ENCODE results near the gene SLC7A1.

Gene SLC7A1

DNA sequence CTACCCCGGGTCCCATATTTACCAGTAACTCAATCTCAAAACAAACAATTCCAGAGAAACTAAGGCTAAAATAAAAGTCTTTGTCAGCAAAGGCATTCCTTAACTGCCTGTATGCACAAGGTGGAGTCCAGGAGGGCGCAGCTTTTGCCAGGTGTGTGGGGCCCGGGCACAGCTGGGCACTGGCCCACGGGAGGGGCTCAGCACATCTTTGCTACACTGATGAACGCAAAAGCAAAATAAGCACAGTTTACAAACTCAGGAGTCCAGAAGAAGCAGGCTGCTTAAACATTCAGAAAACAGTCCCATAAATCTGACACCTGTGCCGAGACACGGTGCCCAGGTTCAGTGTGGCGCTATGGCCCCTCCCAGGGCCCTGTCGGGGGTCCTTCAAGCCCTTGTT, 70.8 kb downstream of the SLC7A1 start:
- Histone ChIP-seq H3K4me1 (ENCODE audit: control insufficient read depth in 1 of 2, insufficient read depth in 2 of 2, low read length in 2 of 2) (peaks cover 9 to 16% of the 10 kb centered on the region in 2 experiments), H3K27me3 (ENCODE audit: insufficient read depth, low read length) (no peaks in the 10 kb centered on the region), H3K27ac (ENCODE audit: low read depth, low read length) (no peak overlapping the region), H3K9me3 (ENCODE audit: insufficient read depth, low read depth, low read length) (no peaks in the 10 kb centered on the region), H3K4ac (ENCODE audit: low read depth, low read length) (no peak overlapping the region), H3K23ac (ENCODE audit: low read length) (no peak overlapping the region), H3K4me3 (ENCODE audit: low read depth, low read length) (no peak overlapping the region), H3K14ac (ENCODE audit: low read length) (no peak overlapping the region), H4K91ac (ENCODE audit: low read depth, low read length) (peak overlapping the region; percentile 20), H4K8ac (ENCODE audit: low read depth, low read length) (no peak overlapping the region), H2BK12ac (ENCODE audit: low read length) (no peak overlapping the region), H4K12ac (ENCODE audit: low read depth, low read length) (no peak overlapping the region), H3K36me3 (ENCODE audit: control insufficient read depth in 1 of 2, insufficient read depth in 2 of 2, low read length in 2 of 2) (peaks cover 40 to 52% of the 10 kb centered on the region in 2 experiments), H2BK5ac (ENCODE audit: low read depth, low read length, poor library complexity) (no peak overlapping the region), H2AK5ac (ENCODE audit: low read length) (no peak overlapping the region), H2BK120ac (ENCODE audit: insufficient read depth, low read length, poor library complexity) (no peak overlapping the region), H3K18ac (ENCODE audit: low read length) (peak overlapping the region; percentile 61), H3K9ac (ENCODE audit: low read length) (no peak overlapping the region), H3K79me2 (ENCODE audit: control insufficient read depth, insufficient read depth, low read length, poor library complexity) (no peaks in the 10 kb centered on the region), H3K4me2 (ENCODE audit: low read length) (no peak overlapping the region), H2AFZ (ENCODE audit: insufficient read depth, low read length, poor library complexity) (no peak overlapping the region), H3K79me1 (ENCODE audit: low read length) (peaks cover 19% of the 10 kb centered on the region)
- DNase-seq: no peak
- no CpG with 5 or more reads among the region's 9 CpGs for WGBS (ENCODE audit: extremely low coverage, insufficient coverage, insufficient read length)

DNA sequence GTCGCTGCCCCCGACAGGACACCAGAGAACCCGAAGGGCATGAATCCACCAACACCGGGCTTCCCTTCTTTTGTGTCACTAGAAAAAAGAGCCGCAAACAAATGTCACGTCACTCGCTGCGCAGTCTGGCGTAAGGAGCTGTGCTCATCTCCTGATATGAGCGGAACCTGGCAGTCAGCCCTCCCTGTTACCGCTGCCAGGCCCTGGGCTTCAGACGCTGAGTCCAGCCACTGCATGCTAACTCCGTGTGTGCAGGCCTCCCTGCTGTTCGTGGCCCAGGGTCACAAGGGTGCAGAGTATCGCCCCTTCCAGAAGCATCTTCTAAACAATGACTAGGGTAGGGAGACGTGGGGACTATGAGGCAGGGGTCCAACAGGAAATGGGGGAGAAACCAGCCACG, 71.3 kb downstream of the SLC7A1 start:
- no peak overlapping the region for H3K18ac ChIP-seq (ENCODE audit: low read length)
- peaks cover 19% of the 10 kb centered on the region for H3K79me1 ChIP-seq (ENCODE audit: low read length)
- no peak overlapping the region for H2AK5ac ChIP-seq (ENCODE audit: low read length)
- H3K4me2 ChIP-seq (ENCODE audit: low read length): no peak overlapping the region
- H2BK120ac ChIP-seq (ENCODE audit: insufficient read depth, low read length, poor library complexity): no peak overlapping the region
- H2BK12ac ChIP-seq (ENCODE audit: low read length): peak overlapping the region; percentile 60
- no peak for DNase-seq
- no peak overlapping the region for H2BK5ac ChIP-seq (ENCODE audit: low read depth, low read length, poor library complexity)
- H3K27ac ChIP-seq (ENCODE audit: low read depth, low read length): no peak overlapping the region
- H3K14ac ChIP-seq (ENCODE audit: low read length): no peak overlapping the region
- H3K79me2 ChIP-seq (ENCODE audit: control insufficient read depth, insufficient read depth, low read length, poor library complexity): no peaks in the 10 kb centered on the region
- peaks cover 40 to 52% of the 10 kb centered on the region in 2 experiments for H3K36me3 ChIP-seq (ENCODE audit: control insufficient read depth in 1 of 2, insufficient read depth in 2 of 2, low read length in 2 of 2)
- H4K12ac ChIP-seq (ENCODE audit: low read depth, low read length): no peak overlapping the region
- H3K27me3 ChIP-seq (ENCODE audit: insufficient read depth, low read length): no peaks in the 10 kb centered on the region
- H3K4me1 ChIP-seq (ENCODE audit: control insufficient read depth in 1 of 2, insufficient read depth in 2 of 2, low read length in 2 of 2): peaks cover 9 to 16% of the 10 kb centered on the region in 2 experiments
- no peak overlapping the region for H3K9ac ChIP-seq (ENCODE audit: low read length)
- H4K91ac ChIP-seq (ENCODE audit: low read depth, low read length): peak overlapping the region; percentile 47
- WGBS (ENCODE audit: extremely low coverage, insufficient coverage, insufficient read length): no CpG with 5 or more reads among the region's 17 CpGs
- no peaks in the 10 kb centered on the region for H3K9me3 ChIP-seq (ENCODE audit: insufficient read depth, low read depth, low read length)
- no peak overlapping the region for H3K23ac ChIP-seq (ENCODE audit: low read length)
- no peak overlapping the region for H3K4ac ChIP-seq (ENCODE audit: low read depth, low read length)
- H2AFZ ChIP-seq (ENCODE audit: insufficient read depth, low read length, poor library complexity): no peak overlapping the region
- no peak overlapping the region for H4K8ac ChIP-seq (ENCODE audit: low read depth, low read length)
- no peak overlapping the region for H3K4me3 ChIP-seq (ENCODE audit: low read depth, low read length)

DNA sequence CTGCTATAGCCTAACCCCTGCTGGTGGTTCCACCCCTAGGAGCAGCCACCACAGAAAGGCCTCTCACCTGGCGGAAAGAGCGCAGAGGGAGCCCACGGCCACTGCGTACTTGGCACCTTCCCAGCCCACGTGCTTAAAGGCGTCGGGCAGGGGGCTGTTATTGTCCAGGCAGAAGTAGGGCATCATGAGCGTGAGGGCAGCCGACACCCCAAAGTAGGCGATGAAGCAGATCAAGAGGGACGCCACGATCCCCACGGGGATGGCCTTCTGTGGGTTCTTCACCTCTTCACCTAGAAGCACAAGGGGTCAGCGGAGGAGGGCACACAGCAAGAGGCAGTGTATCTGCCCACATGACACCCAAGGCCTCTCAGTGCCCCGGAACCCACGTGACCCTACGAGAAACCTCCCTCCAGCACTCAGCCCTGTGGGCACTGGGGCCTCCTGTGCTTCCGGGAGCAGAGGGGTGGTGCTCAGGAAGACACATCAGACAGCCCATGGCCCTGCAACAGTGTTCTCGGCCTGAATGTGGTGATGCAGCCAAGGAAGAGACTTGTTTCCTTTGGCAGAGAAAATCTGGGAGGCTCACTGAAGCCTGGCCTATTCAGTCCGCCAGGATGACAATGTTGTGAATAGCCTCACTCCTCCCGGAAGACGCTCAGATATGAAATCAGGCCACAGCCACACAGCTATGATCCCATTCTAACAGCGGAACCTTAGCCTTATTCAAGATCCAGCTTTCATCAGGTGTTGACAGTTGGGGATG, 72.1 kb downstream of the SLC7A1 start:
- peak overlapping the region; percentile 84 for H2AK5ac ChIP-seq (ENCODE audit: low read length)

DNA sequence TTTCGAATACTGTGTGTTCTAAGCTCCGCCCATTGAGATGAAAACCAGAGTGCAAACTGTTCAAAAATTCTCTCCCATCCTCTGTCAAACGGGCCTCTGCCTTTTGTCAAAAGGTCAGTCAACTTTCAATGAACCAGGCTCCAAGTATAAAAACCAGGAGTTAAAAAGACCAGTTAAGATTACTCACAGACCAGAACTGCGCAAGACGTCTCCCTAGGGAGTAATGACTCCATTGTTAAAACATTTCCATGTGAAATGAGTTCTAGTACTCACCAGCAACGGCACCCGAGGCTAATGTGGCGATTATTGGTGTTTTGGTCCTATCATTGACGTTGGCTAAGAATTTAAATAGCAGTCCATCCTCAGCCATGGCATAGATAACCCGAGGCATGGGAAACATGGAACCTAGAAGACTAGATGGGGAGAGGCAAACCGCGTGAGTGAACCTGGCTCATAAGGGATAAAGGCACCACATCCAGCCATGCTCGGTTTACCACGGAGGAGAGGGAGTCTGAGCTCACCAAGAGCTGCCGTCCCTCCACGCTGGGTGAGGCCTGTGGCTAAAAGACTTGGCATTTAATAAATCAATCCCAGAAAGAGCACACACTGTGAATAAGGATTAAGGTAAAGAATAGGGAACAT, 73.3 kb downstream of the SLC7A1 start:
- peak overlapping the region; percentile 85 for H3K27ac ChIP-seq (ENCODE audit: low read depth, low read length)
- peak overlapping the region; percentile 49 for H4K8ac ChIP-seq (ENCODE audit: low read depth, low read length)
- peak overlapping the region; percentile 86 for H2BK5ac ChIP-seq (ENCODE audit: low read depth, low read length, poor library complexity)
- peak overlapping the region; percentile 80 for H3K14ac ChIP-seq (ENCODE audit: low read length)
- no peaks in the 10 kb centered on the region for H3K79me2 ChIP-seq (ENCODE audit: control insufficient read depth, insufficient read depth, low read length, poor library complexity)
- peak overlapping the region; percentile 87 for H4K91ac ChIP-seq (ENCODE audit: low read depth, low read length)
- H2AK5ac ChIP-seq (ENCODE audit: low read length): peak overlapping the region; percentile 94
- peaks cover 19% of the 10 kb centered on the region for H3K79me1 ChIP-seq (ENCODE audit: low read length)
- no peak overlapping the region for H3K23ac ChIP-seq (ENCODE audit: low read length)
- H3K4me3 ChIP-seq (ENCODE audit: low read depth, low read length): no peak overlapping the region
- peak overlapping the region; percentile 83 for H3K18ac ChIP-seq (ENCODE audit: low read length)
- DNase-seq: peak; percentile 82 to 91
- WGBS (ENCODE audit: extremely low coverage, insufficient coverage, insufficient read length): no CpG with 5 or more reads among the region's 16 CpGs
- H2AFZ ChIP-seq (ENCODE audit: insufficient read depth, low read length, poor library complexity): no peak overlapping the region
- no peak overlapping the region for H4K12ac ChIP-seq (ENCODE audit: low read depth, low read length)
- peak overlapping the region; percentile 80 for H2BK12ac ChIP-seq (ENCODE audit: low read length)
- no peaks in the 10 kb centered on the region for H3K27me3 ChIP-seq (ENCODE audit: insufficient read depth, low read length)
- peaks cover 40 to 54% of the 10 kb centered on the region in 2 experiments for H3K36me3 ChIP-seq (ENCODE audit: control insufficient read depth in 1 of 2, insufficient read depth in 2 of 2, low read length in 2 of 2)
- H3K4me1 ChIP-seq (ENCODE audit: control insufficient read depth in 1 of 2, insufficient read depth in 2 of 2, low read length in 2 of 2): peaks cover 9 to 16% of the 10 kb centered on the region in 2 experiments
- no peak overlapping the region for H3K9ac ChIP-seq (ENCODE audit: low read length)
- peak overlapping the region; percentile 84 for H2BK120ac ChIP-seq (ENCODE audit: insufficient read depth, low read length, poor library complexity)
- H3K9me3 ChIP-seq (ENCODE audit: insufficient read depth, low read depth, low read length): no peaks in the 10 kb centered on the region
- no peak overlapping the region for H3K4me2 ChIP-seq (ENCODE audit: low read length)
- no peak overlapping the region for H3K4ac ChIP-seq (ENCODE audit: low read depth, low read length)

More for the DNA sequence above, 72.1 kb downstream of the SLC7A1 start:
- Histone ChIP-seq H3K4me1 (ENCODE audit: control insufficient read depth in 1 of 2, insufficient read depth in 2 of 2, low read length in 2 of 2) (peaks cover 9 to 16% of the 10 kb centered on the region in 2 experiments), H3K18ac (ENCODE audit: low read length) (peak overlapping the region; percentile 44), H2BK5ac (ENCODE audit: low read depth, low read length, poor library complexity) (peak overlapping the region; percentile 28), H3K79me1 (ENCODE audit: low read length) (peaks cover 19% of the 10 kb centered on the region), H3K4me2 (ENCODE audit: low read length) (no peak overlapping the region), H3K4ac (ENCODE audit: low read depth, low read length) (no peak overlapping the region), H3K9me3 (ENCODE audit: insufficient read depth, low read depth, low read length) (no peaks in the 10 kb centered on the region), H4K8ac (ENCODE audit: low read depth, low read length) (peak overlapping the region; percentile 1), H3K27ac (ENCODE audit: low read depth, low read length) (peak overlapping the region; percentile 1), H2BK120ac (ENCODE audit: insufficient read depth, low read length, poor library complexity) (peak overlapping the region; percentile 27), H2BK12ac (ENCODE audit: low read length) (peak overlapping the region; percentile 77), H3K36me3 (ENCODE audit: control insufficient read depth in 1 of 2, insufficient read depth in 2 of 2, low read length in 2 of 2) (peaks cover 42 to 56% of the 10 kb centered on the region in 2 experiments), H3K23ac (ENCODE audit: low read length) (no peak overlapping the region), H3K79me2 (ENCODE audit: control insufficient read depth, insufficient read depth, low read length, poor library complexity) (no peaks in the 10 kb centered on the region), H4K91ac (ENCODE audit: low read depth, low read length) (peak overlapping the region; percentile 47), H3K27me3 (ENCODE audit: insufficient read depth, low read length) (no peaks in the 10 kb centered on the region), H3K9ac (ENCODE audit: low read length) (no peak overlapping the region), H3K14ac (ENCODE audit: low read length) (peak overlapping the region; percentile 6), H2AFZ (ENCODE audit: insufficient read depth, low read length, poor library complexity) (no peak overlapping the region), H3K4me3 (ENCODE audit: low read depth, low read length) (no peak overlapping the region), H4K12ac (ENCODE audit: low read depth, low read length) (no peak overlapping the region)
- no peak for DNase-seq
- WGBS (ENCODE audit: extremely low coverage, insufficient coverage, insufficient read length): no CpG with 5 or more reads among the region's 23 CpGs

All from trophoblast cell (in vitro differentiated cells and primary cell).